GM18868 (cell line): ENCODE measurements around the gene IVNS1ABP.
A peak's percentile ranks its signal among the peaks of the same experiment; 100 is the strongest.
"Not testable (repeated sequence)": the region's sequence is repeated elsewhere in the genome, so short reads cannot be mapped to it uniquely, and the experiment has no call there.

Experiments
- ATAC-seq: cut with Tn5 transposase; IDR thresholded peaks from one replicate; pipeline ENCODE4 v1.9.1; 2021; ENCODE audit warnings: mild to moderate bottlenecking, moderate library complexity; ENCODE audit not compliant: unreplicated experiment

IVNS1ABP gene

DNA sequence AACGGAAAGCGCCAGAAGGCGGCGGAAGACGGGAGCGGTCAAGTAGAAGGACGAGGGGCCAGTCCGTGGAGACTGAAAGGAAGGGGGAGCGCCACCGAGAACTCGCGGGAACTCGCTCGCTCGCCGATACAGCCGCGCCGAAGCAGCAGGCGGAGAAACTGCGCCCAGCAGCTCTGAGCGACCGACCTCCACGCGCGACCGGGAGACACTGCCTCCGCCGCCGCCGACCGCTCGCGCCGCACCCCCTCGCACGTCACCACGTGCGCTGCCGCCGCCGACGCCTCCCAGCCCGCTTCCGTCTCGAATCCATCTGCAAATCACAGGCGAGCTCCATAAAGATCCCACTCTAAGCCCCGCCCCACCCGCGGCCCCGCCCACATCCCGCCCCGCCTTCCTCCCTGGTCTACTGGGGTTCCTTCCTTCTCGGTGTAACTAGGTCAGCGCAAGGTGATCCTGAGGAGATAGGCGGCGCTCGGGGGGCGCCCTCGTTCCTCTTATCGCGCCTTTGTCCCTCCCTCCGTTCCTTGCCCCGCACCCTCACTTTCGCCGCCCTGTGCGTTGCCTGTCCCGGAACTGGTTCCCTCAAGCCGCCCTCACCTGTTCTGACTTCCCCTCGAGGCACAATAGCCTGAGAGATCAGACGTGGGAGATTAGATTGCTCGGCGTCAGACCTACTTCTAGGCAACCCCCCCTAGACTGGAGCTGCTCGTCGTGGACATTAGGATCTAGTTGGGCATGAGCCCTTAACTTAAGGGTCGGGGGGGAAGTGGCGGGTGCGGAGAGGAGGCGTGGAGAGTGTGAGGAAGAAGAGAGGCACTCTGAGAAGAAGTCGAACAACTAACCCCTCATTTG is at the start of gene IVNS1ABP:
IVNS1ABP (minus strand) TSS at position 210 of the 852 bp plus-strand sequence. CDS start 7,750 bp downstream, outside the sequence.
- peak; percentile 71 for ATAC-seq

- no peak for ATAC-seq
Measured at GRCh38 chr1:185365951-185366350, 48.9 kb upstream of the IVNS1ABP start.

GRCh38 chr1:185364528-185364927 is 47.5 kb upstream of the IVNS1ABP start:
- ATAC-seq: not testable (repeated sequence)

- ATAC-seq: no peak
Measured at GRCh38 chr1:185363205-185363604, 46.2 kb upstream of the IVNS1ABP start.

DNA sequence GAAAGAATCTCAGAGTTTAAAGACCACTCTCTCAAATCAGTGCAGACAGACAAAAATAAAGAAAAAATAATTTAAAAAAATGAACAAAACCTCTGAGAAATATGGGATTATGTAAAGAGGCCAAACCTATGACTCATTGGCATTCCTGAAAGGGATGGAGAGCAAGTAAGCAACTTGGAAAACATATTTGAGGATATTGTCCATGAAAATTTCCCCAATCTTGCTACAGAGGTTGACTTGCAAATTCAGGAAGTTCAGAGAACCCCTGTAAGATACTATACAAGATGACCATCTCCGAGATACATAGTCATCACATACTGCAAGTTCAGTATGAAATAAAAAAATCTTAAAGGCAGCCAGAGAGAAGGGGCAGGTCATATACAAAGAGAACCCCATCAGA is 43.7 kb upstream of the IVNS1ABP start:
- ATAC-seq: no peak

GRCh38 chr1:185358957-185359356 is 41.9 kb upstream of the IVNS1ABP start:
- no peak for ATAC-seq

DNA sequence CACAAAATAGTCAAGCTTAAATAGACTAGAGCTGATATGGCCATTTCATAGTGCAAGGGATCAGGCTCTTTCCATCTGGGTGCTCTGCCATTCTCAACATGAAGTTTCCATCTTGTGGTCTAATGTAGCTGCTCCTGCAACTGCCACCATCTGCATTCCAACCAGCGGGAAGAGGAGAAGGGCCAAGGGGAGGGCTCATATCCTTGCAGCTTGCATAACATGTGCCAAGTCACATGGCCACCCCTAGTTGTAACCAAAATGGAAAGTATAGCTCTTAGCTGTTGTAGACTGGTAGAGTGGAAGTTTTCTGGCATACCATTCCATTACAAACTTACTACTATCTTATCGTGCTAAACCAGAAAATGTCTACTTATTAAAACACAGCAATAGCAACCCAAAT is 38.9 kb upstream of the IVNS1ABP start:
- ATAC-seq: no peak

GRCh38 chr1:185353124-185353523 is 36.1 kb upstream of the IVNS1ABP start:
- no peak for ATAC-seq

DNA sequence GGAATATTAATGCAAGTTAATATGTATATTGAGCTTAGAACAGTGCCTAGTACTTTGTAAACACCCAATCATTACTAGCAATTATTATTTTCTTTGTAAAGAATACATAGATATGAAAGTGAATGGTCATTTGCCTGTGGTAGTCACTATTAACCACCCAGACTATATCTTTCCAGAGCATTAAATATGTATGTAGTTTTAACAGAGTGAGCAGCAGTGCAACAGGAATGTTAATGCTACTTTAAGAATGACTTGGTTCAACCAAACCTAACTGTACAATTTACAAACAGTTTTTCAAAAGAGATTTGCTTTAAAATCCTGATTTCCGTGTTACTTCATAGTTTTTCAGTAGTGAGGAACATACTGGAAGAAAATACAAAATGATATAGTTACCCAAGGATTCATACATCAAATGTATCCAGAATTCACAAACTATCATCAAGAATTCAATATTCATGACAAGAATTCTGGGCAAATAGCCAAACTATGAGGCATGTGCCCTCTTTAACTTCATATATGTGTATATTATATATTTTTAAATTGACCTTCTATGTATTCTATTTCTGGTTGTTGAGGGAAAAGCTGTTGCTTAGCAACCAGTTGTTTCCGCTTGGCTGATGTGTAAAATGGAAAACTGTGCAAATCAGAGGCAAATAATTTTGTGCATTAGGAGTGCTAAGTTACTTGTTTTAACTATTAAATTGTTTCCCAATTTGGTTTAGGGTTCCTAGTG is 34.9 kb upstream of the IVNS1ABP start:
- ATAC-seq: no peak

- ATAC-seq: no peak
Measured at GRCh38 chr1:185350027-185350442, 33.0 kb upstream of the IVNS1ABP start.

GRCh38 chr1:185349556-185349955 is 32.5 kb upstream of the IVNS1ABP start:
- ATAC-seq: no peak

GRCh38 chr1:185348985-185349384 is 31.9 kb upstream of the IVNS1ABP start:
- ATAC-seq: no peak

- no peak for ATAC-seq
Measured at GRCh38 chr1:185348296-185348695, 31.3 kb upstream of the IVNS1ABP start.

- ATAC-seq: peak; percentile 47
Measured at GRCh38 chr1:185345913-185346720, 29.1 kb upstream of the IVNS1ABP start.

DNA sequence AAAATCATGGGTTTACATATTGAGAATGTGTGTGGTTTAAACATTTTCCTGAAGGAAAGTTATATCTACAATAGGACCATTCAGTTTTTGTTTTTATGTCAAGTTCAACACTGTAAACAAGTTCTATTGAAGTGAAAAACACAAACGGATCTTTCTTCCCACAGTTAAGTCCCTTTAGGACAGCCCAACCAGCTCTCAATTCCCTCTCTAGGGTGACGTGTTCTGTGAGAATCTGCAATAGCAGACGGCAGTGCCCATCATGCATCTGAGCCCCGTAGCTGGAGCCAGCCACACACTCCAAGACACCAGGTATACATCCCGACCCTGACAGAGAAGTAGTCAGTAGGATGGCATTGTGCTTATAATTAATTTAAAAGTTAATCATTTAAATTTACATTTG is 26.3 kb upstream of the IVNS1ABP start:
- no peak for ATAC-seq

GRCh38 chr1:185342672-185343259 is 25.7 kb upstream of the IVNS1ABP start:
- ATAC-seq: no peak

- no peak for ATAC-seq
Measured at GRCh38 chr1:185342017-185342416, 25.0 kb upstream of the IVNS1ABP start.

DNA sequence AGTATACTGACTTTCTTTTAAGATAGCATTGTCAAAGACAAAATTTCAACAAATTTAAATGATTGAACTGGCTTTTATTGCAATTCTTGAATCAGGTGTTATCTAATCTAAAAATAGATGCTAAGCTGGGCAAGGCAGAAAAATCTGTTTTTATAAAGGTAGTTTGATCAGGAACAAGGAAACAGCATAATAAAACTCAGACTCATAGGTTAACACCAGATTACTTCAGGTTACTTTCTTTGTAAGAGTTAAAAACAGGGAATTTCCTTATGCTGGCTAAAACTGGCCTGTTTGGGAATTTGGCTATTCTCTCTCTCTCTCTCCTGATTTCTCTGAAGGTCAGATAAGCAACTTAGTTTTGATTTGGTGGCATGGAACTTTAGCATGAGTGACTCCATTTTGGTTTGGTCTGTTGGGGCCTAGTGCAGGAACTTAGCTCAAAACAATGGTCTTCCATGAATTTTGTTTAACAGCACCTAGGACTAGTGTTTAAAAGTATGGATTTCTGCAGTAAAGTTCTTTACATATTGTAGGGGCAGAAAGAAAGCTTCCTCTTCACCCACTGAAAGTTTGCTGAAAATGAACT is 24.2 kb upstream of the IVNS1ABP start:
- no peak for ATAC-seq

GRCh38 chr1:185338719-185339622 is 21.9 kb upstream of the IVNS1ABP start:
- peak; percentile 95 for ATAC-seq
